Nephron progenitor cell (in vitro differentiated cells): Measurements from ENCODE around the gene UTP20.

Experiments used
- DNase-seq: peaks from one replicate; pipeline ENCODE4 v3.0.0; 2021
- H3K27ac Mint-ChIP-seq: 2 replicates; pipeline ENCODE4 v1.8.0; 2021; ENCODE audit warnings: mild to moderate bottlenecking, moderate library complexity, mixed read lengths
- H3K27me3 Mint-ChIP-seq: 2 replicates; pipeline ENCODE4 v1.8.0; 2021; ENCODE audit warnings: mild to moderate bottlenecking, low read depth, mixed read lengths; ENCODE audit not compliant: poor library complexity
- H3K36me3 Mint-ChIP-seq: 2 replicates; pipeline ENCODE4 v1.8.0; 2021; ENCODE audit warnings: low read depth, mixed read lengths
- H3K4me1 Mint-ChIP-seq: 2 replicates; pipeline ENCODE4 v1.8.0; 2021; ENCODE audit warnings: mixed read lengths
- H3K4me3 Mint-ChIP-seq: 2 replicates; pipeline ENCODE4 v1.8.0; 2021; ENCODE audit warnings: mild to moderate bottlenecking, moderate library complexity, mixed read lengths
- H3K9me3 Mint-ChIP-seq: 2 replicates; pipeline ENCODE4 v1.8.0; 2021; ENCODE audit warnings: mild to moderate bottlenecking, moderate library complexity, mixed read lengths
- TF ChIP-seq, protein P1 (sequence below): fragments of 200-600 bp; sonication (generic); IDR thresholded peaks from 2 replicates; pipeline ENCODE4 v1.5.0; 2021; ENCODE audit warnings: antibody characterized with exemption

UTP20 gene

DNA sequence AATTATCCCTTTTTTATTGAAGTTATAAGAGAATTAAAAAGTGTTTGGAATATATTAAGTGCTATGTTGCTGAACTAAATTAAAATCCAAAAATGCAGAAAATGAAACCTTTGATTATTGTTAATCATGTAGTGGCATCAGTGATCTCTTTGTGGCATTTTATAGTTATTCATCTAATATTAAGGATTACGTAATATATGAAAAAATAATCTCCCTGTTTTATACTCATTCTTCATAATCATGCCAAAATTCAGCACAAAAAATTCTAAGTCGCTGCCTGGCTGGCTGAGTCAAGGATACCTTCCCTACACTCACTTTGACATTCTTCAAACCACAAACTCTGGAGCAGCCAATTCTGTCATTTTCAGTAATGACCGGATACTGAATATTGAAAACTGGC, 64.0 kb downstream of the UTP20 start:
- Mint-ChIP-seq H3K36me3 (peaks cover 61% of the 10 kb centered on the region), H3K27ac (no peak overlapping the region)

GRCh38 chr12:101351682-101352081, 71.8 kb downstream of the UTP20 start:
- TF ChIP-seq, protein P1, sequence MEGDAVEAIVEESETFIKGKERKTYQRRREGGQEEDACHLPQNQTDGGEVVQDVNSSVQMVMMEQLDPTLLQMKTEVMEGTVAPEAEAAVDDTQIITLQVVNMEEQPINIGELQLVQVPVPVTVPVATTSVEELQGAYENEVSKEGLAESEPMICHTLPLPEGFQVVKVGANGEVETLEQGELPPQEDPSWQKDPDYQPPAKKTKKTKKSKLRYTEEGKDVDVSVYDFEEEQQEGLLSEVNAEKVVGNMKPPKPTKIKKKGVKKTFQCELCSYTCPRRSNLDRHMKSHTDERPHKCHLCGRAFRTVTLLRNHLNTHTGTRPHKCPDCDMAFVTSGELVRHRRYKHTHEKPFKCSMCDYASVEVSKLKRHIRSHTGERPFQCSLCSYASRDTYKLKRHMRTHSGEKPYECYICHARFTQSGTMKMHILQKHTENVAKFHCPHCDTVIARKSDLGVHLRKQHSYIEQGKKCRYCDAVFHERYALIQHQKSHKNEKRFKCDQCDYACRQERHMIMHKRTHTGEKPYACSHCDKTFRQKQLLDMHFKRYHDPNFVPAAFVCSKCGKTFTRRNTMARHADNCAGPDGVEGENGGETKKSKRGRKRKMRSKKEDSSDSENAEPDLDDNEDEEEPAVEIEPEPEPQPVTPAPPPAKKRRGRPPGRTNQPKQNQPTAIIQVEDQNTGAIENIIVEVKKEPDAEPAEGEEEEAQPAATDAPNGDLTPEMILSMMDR: no peak
- H3K27ac Mint-ChIP-seq: no peak overlapping the region
- H3K9me3 Mint-ChIP-seq: peaks cover 25% of the 10 kb centered on the region
- peaks cover 67% of the 10 kb centered on the region for H3K36me3 Mint-ChIP-seq
- DNase-seq: no peak
- H3K27me3 Mint-ChIP-seq: no peaks in the 10 kb centered on the region
- no peak overlapping the region for H3K4me3 Mint-ChIP-seq
- no peaks in the 10 kb centered on the region for H3K4me1 Mint-ChIP-seq

More for the DNA sequence above, 64.0 kb downstream of the UTP20 start:
- no peak for DNase-seq
- H3K27me3 Mint-ChIP-seq: no peaks in the 10 kb centered on the region
- H3K9me3 Mint-ChIP-seq: peaks cover 10% of the 10 kb centered on the region
- TF ChIP-seq, protein P1: no peak
- H3K4me1 Mint-ChIP-seq: no peaks in the 10 kb centered on the region
- H3K4me3 Mint-ChIP-seq: no peak overlapping the region

DNA sequence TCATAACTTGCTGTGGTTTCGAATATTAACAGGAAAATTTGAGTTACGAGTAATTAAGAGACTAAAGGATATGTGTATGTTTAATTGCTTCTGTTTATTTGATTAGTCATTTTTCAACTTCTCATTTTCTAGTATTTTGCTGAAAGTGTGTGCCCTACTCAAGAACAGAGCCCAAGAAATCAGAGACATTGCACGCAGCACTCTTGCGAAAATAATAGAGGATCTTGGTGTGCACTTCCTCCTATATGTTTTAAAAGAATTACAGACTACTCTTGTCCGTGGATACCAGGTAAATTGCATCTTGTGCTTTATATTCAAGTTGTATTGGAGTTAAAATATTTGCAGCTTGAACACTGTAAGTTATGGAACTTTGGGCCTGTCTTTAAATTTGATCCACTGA, 76.9 kb downstream of the UTP20 start:
- Mint-ChIP-seq H3K9me3 (no peaks in the 10 kb centered on the region), H3K27ac (no peak overlapping the region), H3K4me1 (no peaks in the 10 kb centered on the region), H3K36me3 (peaks cover 39% of the 10 kb centered on the region), H3K4me3 (no peak overlapping the region), H3K27me3 (no peaks in the 10 kb centered on the region)
- no peak for DNase-seq
- TF ChIP-seq, protein P1: no peak

GRCh38 chr12:101361455-101361854, 81.5 kb downstream of the UTP20 start:
- TF ChIP-seq, protein P1: no peak
- Mint-ChIP-seq H3K27me3 (no peaks in the 10 kb centered on the region), H3K4me1 (no peaks in the 10 kb centered on the region), H3K9me3 (no peaks in the 10 kb centered on the region), H3K4me3 (no peak overlapping the region), H3K36me3 (peaks cover 44% of the 10 kb centered on the region), H3K27ac (no peak overlapping the region)
- no peak for DNase-seq

DNA sequence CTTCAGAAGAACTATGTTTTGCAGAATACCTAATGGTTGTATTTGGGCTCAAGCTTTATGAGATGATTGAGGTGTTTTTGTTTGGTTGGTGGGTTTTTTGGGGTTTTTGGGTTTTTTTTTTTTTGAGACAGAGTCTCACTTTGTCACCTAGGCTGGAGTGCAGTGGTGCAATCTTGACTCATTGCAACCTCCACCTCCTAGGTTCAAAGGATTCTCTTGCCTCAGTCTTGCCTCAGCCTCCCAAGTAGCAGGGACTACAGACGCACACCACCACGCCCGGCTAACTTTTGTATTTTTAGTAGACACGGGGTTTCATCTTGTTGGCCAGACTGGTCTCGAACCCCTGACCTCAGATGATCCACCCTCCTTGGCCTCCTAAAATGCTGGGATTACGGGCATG, 88.1 kb downstream of the UTP20 start:
- TF ChIP-seq, protein P1: no peak
- Mint-ChIP-seq H3K36me3 (peaks cover 57% of the 10 kb centered on the region), H3K4me3 (no peak overlapping the region), H3K4me1 (no peaks in the 10 kb centered on the region), H3K27me3 (no peaks in the 10 kb centered on the region), H3K9me3 (no peaks in the 10 kb centered on the region), H3K27ac (no peak overlapping the region)
- DNase-seq: no peak

DNA sequence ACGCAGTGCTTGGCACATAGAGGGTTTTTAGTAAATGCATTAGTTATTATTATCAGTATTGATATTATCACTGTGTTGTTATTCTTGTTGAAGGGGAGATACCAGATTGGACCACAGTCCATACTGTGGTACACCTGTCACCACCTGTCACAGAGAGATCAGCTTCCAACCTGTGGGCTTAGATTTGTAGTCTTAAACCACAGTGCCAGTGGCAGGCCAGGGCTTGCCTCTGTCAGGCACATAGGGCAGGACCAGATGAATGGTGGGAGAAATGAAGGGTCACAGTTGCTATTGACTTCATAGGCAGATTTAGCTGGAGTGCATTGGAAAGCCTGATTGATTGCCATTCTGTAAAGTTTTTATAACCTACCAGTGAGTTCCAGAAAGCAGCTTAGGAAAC, 92.5 kb downstream of the UTP20 start:
- Mint-ChIP-seq H3K27ac (no peak overlapping the region), H3K4me3 (no peak overlapping the region), H3K4me1 (no peaks in the 10 kb centered on the region), H3K27me3 (no peaks in the 10 kb centered on the region), H3K36me3 (peaks cover 63% of the 10 kb centered on the region), H3K9me3 (no peaks in the 10 kb centered on the region)
- TF ChIP-seq, protein P1: no peak
- no peak for DNase-seq
